Transverse colon (tissue), 4 donors: ENCODE data around the gene CIAO2A. TPM values are rescaled to one million over a fixed set of nuclear protein-coding genes. Genes with fewer than 3 reads are reported as not detected.
"Not testable (repeated sequence)": the region's sequence is repeated elsewhere in the genome, so short reads cannot be mapped to it uniquely, and the experiment has no call there.

ENCODE experiments used
- DNase-seq: peaks from one replicate; pipeline ENCODE4 v3.0.0-alpha.2; 2019
- H3K27ac ChIP-seq, 4 donors: fragments of 200-600 bp; sonication (generic); 2 replicates each; pipeline ENCODE4 v1.5.1; 2016 to 2018; ENCODE audit warnings: inconsistent platforms in 4 of 4
- H3K27me3 ChIP-seq: fragments of 200-600 bp; sonication (generic); 2 replicates; pipeline ENCODE4 v1.5.1; 2017; ENCODE audit warnings: inconsistent platforms
- H3K36me3 ChIP-seq, 4 donors: fragments of 200-600 bp; sonication (generic); 2 replicates each; pipeline ENCODE4 v1.5.1; 2017 to 2019; ENCODE audit warnings: inconsistent platforms in 4 of 4
- H3K4me1 ChIP-seq, 4 donors: fragments of 200-600 bp; sonication (generic); 2 replicates each; pipeline ENCODE4 v1.5.1; 2017 to 2020; ENCODE audit warnings: inconsistent platforms in 4 of 4
- H3K4me3 ChIP-seq, 4 donors: fragments of 200-600 bp; sonication (generic); 1 replicate in 1 of 4; 2 replicates in 3 of 4; pipeline versions ENCODE4 v1.5.1 to v1.6.1; 2017 to 2019; ENCODE audit warnings: inconsistent platforms in 4 of 4
- H3K9me3 ChIP-seq, 2 donors: fragments of 200-600 bp; sonication (generic); 2 replicates each; pipeline ENCODE4 v1.5.1; 2017 to 2019; ENCODE audit warnings: inconsistent platforms in 2 of 2
- CTCF ChIP-seq, 5 experiments: fragments of 200-600 bp in 3 of 5; fragments of 450-650 bp in 2 of 5; sonication (generic) in 3 of 5; IDR thresholded peaks; 1 replicate in 2 of 5; 2 replicates in 3 of 5; pipeline ENCODE4 v1.5.1; 2016 to 2017; ENCODE audit warnings: antibody characterized with exemption in 5 of 5, inconsistent platforms in 3 of 5, mild to moderate bottlenecking in 2 of 5, moderate library complexity in 1 of 5
- EP300 ChIP-seq: sonication (generic); formaldehyde crosslinking; IDR thresholded peaks from one replicate; pipeline ENCODE4 v1.6.1; 2017; ENCODE audit warnings: antibody characterized with exemption, low read depth
- POLR2A ChIP-seq: fragments of 450-650 bp; IDR thresholded peaks from one replicate; pipeline ENCODE4 v1.6.1; 2016; ENCODE audit warnings: antibody characterized with exemption, mild to moderate bottlenecking, moderate library complexity
- POLR2AphosphoS5 ChIP-seq, 3 donors: sonication (generic); formaldehyde crosslinking; IDR thresholded peaks; one replicate each; pipeline ENCODE4 v1.6.1; 2016; ENCODE audit warnings: antibody characterized with exemption in 3 of 3
- WGBS, 2 donors: methylation state at CpG; one replicate each; pipeline ENCODE4 v1.1.5; 2018; ENCODE audit warnings: low coverage in 1 of 2; 5-methylcytosine and 5-hydroxymethylcytosine counted together
- in situ Hi-C, 4 donors: fragments of 200-750 bp; cut with MboI; loops; one replicate each; pipeline versions ENCODE4 v1.15.0 to v1.15.1; 2017; ENCODE audit warnings: low sequenced_read_pairs in 3 of 4, low pct_ligation_motif_present in 1 of 4, low pct_unique_long_range_greater_than_20kb in 1 of 4
- intact Hi-C: fragments of 100-400 bp; cut with DNase I; formaldehyde crosslinking; loops from one replicate; pipeline ENCODE4 v1.15.1; 2023; ENCODE audit warnings: low total_unique reads
- total RNA-seq, 4 donors: library from RNA; depleted of rRNA; stranded (reverse); fragments of >200 nt; gene quantifications; one replicate each; pipeline ENCODE4 v1.1.0, GENCODE V29; 2016

The CIAO2A gene
- total RNA-seq, 4 donors from 2014 or later: 28.1 to 160 (median 104) TPM

GRCh38 chr15:64067564-64068030, 26.0 kb downstream of the CIAO2A start:
- no peak overlapping the region for H3K27ac ChIP-seq
- in situ Hi-C loops: loop anchor here (5.0 to 25.0 kb wide), 5 partner anchors 130 to 605 kb away; no protein-coding TSS in a partner anchor
- no peaks in the 10 kb centered on the region for H3K27me3 ChIP-seq
- no peaks in the 10 kb centered on the region for H3K36me3 ChIP-seq
- peak; percentile 73 for DNase-seq
- peaks cover 0 to 38% (median 10%) of the 10 kb centered on the region in 4 donors for H3K4me1 ChIP-seq
- peak; percentile 78 to 91 (median 84) for TF ChIP-seq CTCF (IDR thresholded peaks at IDR 0.05)
- no peak for TF ChIP-seq POLR2A
- TF ChIP-seq POLR2AphosphoS5 (IDR thresholded peaks at IDR 0.05): no peak
- WGBS, 2 donors: 0 to 17% methylated on average over 2 to 11 of the region's 11 CpGs
- H3K9me3 ChIP-seq: no peaks in the 10 kb centered on the region
- H3K4me3 ChIP-seq: no peak overlapping the region
- intact Hi-C loops: loop anchor here (10.0 kb wide), 1 partner anchor 333 kb away; no protein-coding TSS in a partner anchor

DNA sequence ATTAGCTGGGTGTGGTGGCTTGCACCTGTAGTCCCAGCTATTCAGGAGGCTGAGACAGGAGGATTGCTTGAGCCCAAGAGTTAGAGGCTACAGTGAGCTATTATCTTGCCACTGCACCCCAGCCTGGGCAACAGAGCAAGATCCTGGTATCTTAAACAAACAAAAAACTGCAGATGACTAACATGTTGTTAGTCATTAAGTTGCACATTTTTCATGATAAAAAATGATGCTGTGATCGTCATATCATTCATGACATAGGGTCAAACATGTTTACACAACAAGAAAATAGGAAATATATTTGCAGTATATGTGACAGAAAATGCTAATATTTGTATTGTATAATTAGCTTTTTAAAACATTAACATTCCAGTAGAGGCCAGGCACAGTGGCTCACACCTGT, 27.2 kb downstream of the CIAO2A start:
- intact Hi-C loops (loop anchor here (10.0 kb wide), 1 partner anchor 332 kb away; no protein-coding TSS in a partner anchor), in situ Hi-C loops (loop anchor here (5.0 to 25.0 kb wide), 5 partner anchors 129 to 604 kb away; no protein-coding TSS in a partner anchor)
- 57 to 63% methylated on average over 1 of the region's 1 CpG for WGBS, 2 donors
- TF ChIP-seq POLR2A: no peak
- Histone ChIP-seq H3K4me3 (no peak overlapping the region), H3K36me3 (no peaks in the 10 kb centered on the region), H3K27ac (no peak overlapping the region), H3K9me3 (no peaks in the 10 kb centered on the region), H3K27me3 (no peaks in the 10 kb centered on the region), H3K4me1 (peaks cover 0 to 29% (median 8%) of the 10 kb centered on the region in 4 donors)
- DNase-seq: no peak

DNA sequence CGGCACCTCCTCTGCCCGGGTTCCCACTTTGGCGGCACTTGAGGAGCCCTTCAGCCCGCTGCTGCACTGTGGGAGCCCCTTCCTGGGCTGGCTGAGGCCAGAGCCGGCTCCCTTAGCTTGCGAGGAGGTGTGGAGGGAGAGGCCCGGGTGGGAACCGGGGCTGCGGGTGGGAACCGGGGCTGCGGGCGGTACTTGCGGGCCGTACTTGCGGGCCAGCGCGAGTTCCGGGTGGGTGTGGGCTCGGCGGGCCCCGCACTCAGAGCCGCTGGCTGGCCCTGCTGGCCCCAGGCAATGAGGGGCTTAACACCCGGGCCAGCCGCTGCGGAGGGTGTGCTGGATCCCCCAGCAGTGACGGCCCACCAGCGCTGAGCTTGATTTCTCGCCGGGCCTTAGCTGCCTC, 32.9 kb downstream of the CIAO2A start:
- in situ Hi-C loops (loop anchor here (25.0 kb wide), 4 partner anchors 123 to 598 kb away; no protein-coding TSS in a partner anchor), intact Hi-C loops (loop anchor here (10.0 kb wide), 1 partner anchor 326 kb away; no protein-coding TSS in a partner anchor)
- Histone ChIP-seq H3K9me3 (no peaks in the 10 kb centered on the region), H3K4me1 (no peaks in the 10 kb centered on the region), H3K27me3 (no peaks in the 10 kb centered on the region), H3K36me3 (no peaks in the 10 kb centered on the region), H3K4me3 (no peak overlapping the region), H3K27ac (no peak overlapping the region)
- DNase-seq: no peak
- no peak for TF ChIP-seq POLR2AphosphoS5 (IDR thresholded peaks at IDR 0.05)
- TF ChIP-seq CTCF (IDR thresholded peaks at IDR 0.05): no peak
- TF ChIP-seq POLR2A: no peak
- no peak for TF ChIP-seq EP300
- WGBS, 2 donors: 98% methylated on average over 16 of the region's 29 CpGs; no CpG with 5 or more reads in 1 of the 2 donors

- WGBS, 2 donors: 93% methylated on average over 2 of the region's 2 CpGs; no CpG with 5 or more reads in 1 of the 2 donors
- H3K27ac ChIP-seq, DNase-seq, H3K27me3 ChIP-seq, H3K9me3 ChIP-seq, H3K36me3 ChIP-seq, H3K4me3 ChIP-seq, H3K4me1 ChIP-seq, intact Hi-C loops: not testable (repeated sequence)
- in situ Hi-C loops: loop anchor here (25.0 kb wide), 4 partner anchors 122 to 597 kb away; no protein-coding TSS in a partner anchor
These were observed 34.5 kb downstream of the CIAO2A start for GRCh38 chr15:64059104-64059503.

- Histone ChIP-seq H3K4me1 (no peaks in the 10 kb centered on the region), H3K27ac (no peak overlapping the region), H3K4me3 (no peak overlapping the region), H3K27me3 (no peaks in the 10 kb centered on the region), H3K9me3 (no peaks in the 10 kb centered on the region), H3K36me3 (no peaks in the 10 kb centered on the region)
- 80% methylated on average over 5 of the region's 5 CpGs; no CpG with 5 or more reads in 1 of the 2 donors for WGBS, 2 donors
- intact Hi-C loops (no loop called here), in situ Hi-C loops (loop anchor here (25.0 kb wide), 4 partner anchors 121 to 596 kb away; no protein-coding TSS in a partner anchor)
- no peak for DNase-seq
- no peak for TF ChIP-seq CTCF (IDR thresholded peaks at IDR 0.05)
These were observed 35.4 kb downstream of the CIAO2A start for GRCh38 chr15:64058279-64058678.

DNA sequence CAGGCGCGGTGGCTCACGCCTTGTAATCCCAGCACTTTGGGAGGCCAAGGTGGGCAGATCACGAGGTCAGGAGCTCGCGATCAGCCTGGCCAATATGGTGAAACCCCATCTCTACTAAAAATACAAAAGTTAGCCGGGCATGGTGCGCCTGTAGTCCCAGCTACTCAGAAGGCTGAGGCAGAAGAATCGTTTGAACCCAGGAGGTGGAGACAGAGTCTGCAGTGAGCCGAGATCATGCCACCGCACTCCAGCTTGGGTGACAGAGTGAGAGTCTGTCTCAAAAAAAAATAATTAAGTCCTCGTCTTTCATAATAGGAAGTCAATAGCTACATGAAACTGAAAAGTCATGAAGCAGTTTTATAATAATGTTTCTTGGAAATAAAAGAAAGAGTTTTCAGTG, 40.0 kb downstream of the CIAO2A start:
- in situ Hi-C loops: loop anchor here (25.0 kb wide), 4 partner anchors 116 to 591 kb away; no protein-coding TSS in a partner anchor
- WGBS, 2 donors: 85 to 88% methylated on average over 10 to 12 of the region's 12 CpGs
- H3K4me1 ChIP-seq, intact Hi-C loops, H3K4me3 ChIP-seq, H3K9me3 ChIP-seq, H3K36me3 ChIP-seq, H3K27ac ChIP-seq, H3K27me3 ChIP-seq, DNase-seq: not testable (repeated sequence)
